Measurements from ENCODE around the gene RNF111.
"Not testable (repeated sequence)": the region's sequence is repeated elsewhere in the genome, so short reads cannot be mapped to it uniquely, and the experiment has no call there.

RNF111 gene

DNA sequence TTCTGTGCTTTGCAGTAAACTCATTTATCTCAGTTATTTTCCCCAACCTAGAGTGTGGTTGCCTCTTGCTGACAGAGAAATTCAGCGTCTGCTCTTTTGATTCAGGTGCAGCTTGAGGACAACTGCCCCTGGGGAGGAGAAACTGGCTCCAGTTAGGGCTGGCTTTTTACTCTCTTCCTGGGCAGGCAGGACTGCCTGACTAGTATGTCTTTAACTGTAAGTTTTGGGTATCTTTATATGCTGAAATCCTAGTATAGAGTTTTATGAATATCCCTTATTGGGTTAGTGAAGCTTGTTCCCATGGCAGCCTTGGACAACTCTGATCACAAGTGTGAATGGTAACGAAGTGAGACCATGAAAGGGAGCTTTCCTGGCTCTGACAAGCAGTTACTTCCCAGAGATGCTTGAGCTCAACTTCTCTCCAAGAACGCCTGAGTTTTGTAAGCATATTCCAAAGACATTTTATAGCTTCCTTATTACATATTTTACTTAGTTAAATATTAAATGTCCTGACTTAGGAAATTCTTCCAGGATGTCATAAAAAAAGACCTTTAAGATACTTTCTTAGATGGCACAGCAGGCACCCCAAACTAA is 144.6 kb downstream of the RNF111 start:
- Histone ChIP-seq H3K4me1 (ENCODE audit: control insufficient read depth, insufficient read depth, low read length, poor library complexity, severe bottlenecking) (no peaks in the 10 kb centered on the region), H3K27ac (ENCODE audit: low read depth, low read length, severe bottlenecking) (no peak overlapping the region), H3K36me3 (ENCODE audit: control insufficient read depth, insufficient read depth, low read length) (peaks cover 93% of the 10 kb centered on the region), H3K9me3 (ENCODE audit: control insufficient read depth, low read length) (peaks cover 5% of the 10 kb centered on the region), H3K4me3 (ENCODE audit: extremely low read depth, insufficient read depth, low read length, poor library complexity, severe bottlenecking) (no peak overlapping the region)
- 100% methylated on average over 1 of the region's 3 CpGs for WGBS, 2 experiments (ENCODE audit: insufficient coverage in 2 of 2)

DNA sequence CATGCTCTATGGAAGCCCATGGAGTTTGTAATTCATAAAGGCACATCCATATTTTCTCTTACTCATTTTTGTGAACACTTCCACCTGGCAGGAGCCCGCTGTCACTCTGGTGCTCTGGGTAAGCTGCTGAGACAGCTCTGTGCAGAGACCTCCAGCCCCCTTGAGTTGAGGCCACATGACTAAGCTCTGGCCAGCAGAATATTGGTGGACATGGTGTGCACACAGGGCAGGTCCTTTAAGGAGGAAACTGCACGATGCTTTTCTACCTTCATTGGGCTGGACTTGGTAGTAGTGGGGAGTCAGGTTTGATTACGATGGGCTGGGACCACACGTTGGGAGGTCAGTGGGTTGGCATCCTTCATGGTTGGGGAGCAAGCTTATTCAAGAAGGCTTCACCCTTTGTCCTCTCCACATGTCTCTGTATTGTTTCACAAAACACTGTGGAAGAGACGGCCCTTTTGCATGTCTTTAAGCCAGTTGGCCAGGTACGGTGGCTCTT is 146.5 kb downstream of the RNF111 start:
- no peaks in the 10 kb centered on the region for H3K4me1 ChIP-seq (ENCODE audit: control insufficient read depth, insufficient read depth, low read length, poor library complexity, severe bottlenecking)
- no peak overlapping the region for H3K4me3 ChIP-seq (ENCODE audit: extremely low read depth, insufficient read depth, low read length, poor library complexity, severe bottlenecking)
- no peak overlapping the region for H3K27ac ChIP-seq (ENCODE audit: low read depth, low read length, severe bottlenecking)
- peaks cover 94% of the 10 kb centered on the region for H3K36me3 ChIP-seq (ENCODE audit: control insufficient read depth, insufficient read depth, low read length)
- WGBS, 2 experiments (ENCODE audit: insufficient coverage in 2 of 2) = 94 to 98% methylated on average over 5 to 6 of the region's 6 CpGs
- H3K9me3 ChIP-seq (ENCODE audit: control insufficient read depth, low read length) = no peaks in the 10 kb centered on the region

DNA sequence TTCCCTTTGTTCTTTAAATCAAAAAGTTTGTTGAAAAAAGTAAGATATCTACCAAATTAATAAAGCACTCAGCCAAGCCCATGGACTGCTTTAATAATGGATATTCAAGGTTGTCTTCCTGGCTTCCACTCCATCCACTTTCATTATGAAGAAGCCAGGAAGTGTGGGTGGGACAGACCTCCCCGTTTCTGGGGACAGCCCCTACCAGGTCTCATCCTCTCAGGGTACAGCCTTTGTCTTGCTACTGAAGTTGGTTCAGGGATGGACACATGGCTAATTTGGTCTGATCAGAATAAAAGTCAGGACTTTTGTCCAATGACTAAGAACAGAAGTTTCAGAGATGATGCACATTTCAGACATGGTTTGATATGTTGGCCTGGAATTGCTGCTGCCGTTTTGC is 150.1 kb downstream of the RNF111 start:
- Histone ChIP-seq H3K27ac (ENCODE audit: low read depth, low read length, severe bottlenecking) (no peak overlapping the region), H3K4me1 (ENCODE audit: control insufficient read depth, insufficient read depth, low read length, poor library complexity, severe bottlenecking) (no peaks in the 10 kb centered on the region), H3K9me3 (ENCODE audit: control insufficient read depth, low read length) (no peaks in the 10 kb centered on the region), H3K36me3 (ENCODE audit: control insufficient read depth, insufficient read depth, low read length) (peaks cover 86% of the 10 kb centered on the region), H3K4me3 (ENCODE audit: extremely low read depth, insufficient read depth, low read length, poor library complexity, severe bottlenecking) (no peak overlapping the region)
- WGBS, 2 experiments (ENCODE audit: insufficient coverage in 2 of 2) = 27 to 50% methylated on average over 1 of the region's 2 CpGs

DNA sequence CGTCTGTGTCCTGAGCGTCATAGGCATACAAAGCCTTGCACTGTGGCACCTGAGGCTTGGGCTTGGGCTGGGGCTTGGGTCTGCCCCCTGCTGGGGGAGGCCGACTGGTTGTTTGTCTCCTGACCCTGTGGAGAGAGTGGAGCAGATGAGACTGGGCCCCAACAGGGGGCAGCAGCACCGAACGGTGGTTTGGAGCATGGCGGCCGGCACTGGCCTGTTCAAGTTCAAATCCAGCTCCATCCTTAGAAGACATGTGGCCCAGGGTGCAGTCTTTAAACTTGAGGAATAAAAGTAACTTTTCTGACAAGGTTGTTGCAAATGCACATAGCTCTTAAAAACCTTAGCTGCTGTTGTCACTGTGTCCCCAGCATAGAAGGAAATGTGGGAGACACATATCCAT is 150.8 kb downstream of the RNF111 start:
- H3K27ac ChIP-seq (ENCODE audit: low read depth, low read length, severe bottlenecking) = no peak overlapping the region
- H3K36me3 ChIP-seq (ENCODE audit: control insufficient read depth, insufficient read depth, low read length) = peaks cover 86% of the 10 kb centered on the region
- no peak overlapping the region for H3K4me3 ChIP-seq (ENCODE audit: extremely low read depth, insufficient read depth, low read length, poor library complexity, severe bottlenecking)
- H3K4me1 ChIP-seq (ENCODE audit: control insufficient read depth, insufficient read depth, low read length, poor library complexity, severe bottlenecking) = no peaks in the 10 kb centered on the region
- WGBS, 2 experiments (ENCODE audit: insufficient coverage in 2 of 2) = 71 to 85% methylated on average over 5 to 7 of the region's 7 CpGs
- H3K9me3 ChIP-seq (ENCODE audit: control insufficient read depth, low read length) = no peaks in the 10 kb centered on the region

DNA sequence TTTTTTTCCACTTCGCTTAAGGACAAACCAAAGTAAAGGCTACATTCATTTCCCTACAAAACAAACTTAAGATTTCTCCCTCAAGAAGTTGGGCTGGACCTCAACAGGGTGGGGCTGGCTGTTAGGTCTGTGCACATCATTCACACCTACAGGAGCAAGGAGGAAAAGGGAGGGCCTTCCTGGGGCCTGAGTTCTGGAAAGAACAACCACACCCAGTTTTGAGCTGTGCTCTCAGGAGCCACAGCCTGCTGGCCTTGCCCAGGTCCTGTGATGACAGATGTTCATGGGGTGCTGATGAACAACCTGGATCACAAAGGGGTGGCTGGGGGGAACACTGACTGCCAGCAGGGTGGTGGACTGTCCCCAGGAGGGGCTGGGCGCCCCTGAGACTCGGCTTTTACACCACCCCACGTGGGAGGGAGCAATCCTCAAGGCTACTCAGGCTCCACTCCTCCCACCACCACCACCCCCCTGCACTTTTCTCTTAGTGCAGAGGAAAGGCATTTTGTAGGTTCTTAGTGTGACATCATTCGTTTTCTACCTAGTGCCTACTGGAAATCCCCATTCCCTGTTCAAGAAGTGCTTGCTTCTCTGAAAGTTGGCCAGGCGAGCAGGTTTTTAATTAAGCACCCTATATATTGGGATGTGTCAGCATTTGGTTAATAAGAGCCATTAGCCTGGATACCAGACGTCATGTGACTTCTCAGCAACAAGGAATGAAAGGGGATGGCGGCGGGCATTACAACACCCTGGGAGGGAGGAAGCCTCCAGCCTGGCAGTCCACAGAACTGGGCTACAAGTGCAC is 153.2 kb downstream of the RNF111 start:
- H3K4me1 ChIP-seq (ENCODE audit: control insufficient read depth, insufficient read depth, low read length, poor library complexity, severe bottlenecking) = no peaks in the 10 kb centered on the region
- peaks cover 69% of the 10 kb centered on the region for H3K36me3 ChIP-seq (ENCODE audit: control insufficient read depth, insufficient read depth, low read length)
- no peak overlapping the region for H3K4me3 ChIP-seq (ENCODE audit: extremely low read depth, insufficient read depth, low read length, poor library complexity, severe bottlenecking)
- no peaks in the 10 kb centered on the region for H3K9me3 ChIP-seq (ENCODE audit: control insufficient read depth, low read length)
- 85 to 96% methylated on average over 5 to 6 of the region's 9 CpGs for WGBS, 2 experiments (ENCODE audit: insufficient coverage in 2 of 2)
- H3K27ac ChIP-seq (ENCODE audit: low read depth, low read length, severe bottlenecking) = no peak overlapping the region

DNA sequence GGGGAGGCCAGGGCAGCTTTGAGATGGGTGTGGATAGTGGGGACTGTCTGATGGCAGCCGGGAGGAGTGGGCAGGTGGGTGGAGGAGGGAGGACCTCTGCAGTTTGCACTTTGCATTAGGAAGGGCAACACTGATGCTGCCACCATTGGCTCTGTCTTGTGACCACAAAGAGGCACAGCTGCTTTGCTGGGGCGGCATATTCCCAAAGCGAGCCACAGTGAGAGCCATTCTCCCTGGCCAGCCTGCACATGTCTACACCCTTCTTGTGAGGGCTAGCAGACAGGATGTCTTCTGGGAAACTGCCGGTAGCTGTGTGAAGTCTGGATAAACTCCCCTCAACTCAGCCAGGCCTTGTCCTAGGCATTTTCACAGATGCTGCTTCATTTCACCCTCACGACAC is 155.8 kb downstream of the RNF111 start:
- no peaks in the 10 kb centered on the region for H3K9me3 ChIP-seq (ENCODE audit: control insufficient read depth, low read length)
- no peaks in the 10 kb centered on the region for H3K4me1 ChIP-seq (ENCODE audit: control insufficient read depth, insufficient read depth, low read length, poor library complexity, severe bottlenecking)
- H3K27ac ChIP-seq (ENCODE audit: low read depth, low read length, severe bottlenecking) = no peak overlapping the region
- H3K36me3 ChIP-seq (ENCODE audit: control insufficient read depth, insufficient read depth, low read length) = peaks cover 67% of the 10 kb centered on the region
- 95 to 100% methylated on average over 3 to 5 of the region's 5 CpGs for WGBS, 2 experiments (ENCODE audit: insufficient coverage in 2 of 2)
- no peak overlapping the region for H3K4me3 ChIP-seq (ENCODE audit: extremely low read depth, insufficient read depth, low read length, poor library complexity, severe bottlenecking)

DNA sequence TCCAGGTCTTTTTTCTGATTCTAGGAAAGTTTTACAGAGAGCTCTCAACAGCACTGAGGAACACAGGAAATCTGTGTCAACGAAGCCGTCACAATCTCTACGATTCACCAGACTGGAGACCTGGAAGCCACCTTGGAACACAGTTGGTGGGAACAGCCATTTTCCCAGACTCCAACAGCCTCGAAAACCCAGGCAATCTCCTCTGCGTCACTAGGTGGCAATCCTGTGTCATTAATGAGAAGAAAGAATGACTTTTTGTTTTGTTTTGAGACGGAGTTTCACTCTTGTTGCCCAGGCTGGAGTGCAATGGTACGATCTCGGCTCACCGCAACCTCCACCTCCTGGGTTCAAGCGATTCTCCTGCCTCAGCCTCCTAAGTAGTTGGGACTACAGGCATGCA is 157.1 kb downstream of the RNF111 start:
- H3K4me1 ChIP-seq (ENCODE audit: control insufficient read depth, insufficient read depth, low read length, poor library complexity, severe bottlenecking); H3K27ac ChIP-seq (ENCODE audit: low read depth, low read length, severe bottlenecking); H3K4me3 ChIP-seq (ENCODE audit: extremely low read depth, insufficient read depth, low read length, poor library complexity, severe bottlenecking); H3K9me3 ChIP-seq (ENCODE audit: control insufficient read depth, low read length): not testable (repeated sequence)
- 92 to 93% methylated on average over 3 to 5 of the region's 10 CpGs for WGBS, 2 experiments (ENCODE audit: insufficient coverage in 2 of 2)
- peaks cover 65% of the 10 kb centered on the region for H3K36me3 ChIP-seq (ENCODE audit: control insufficient read depth, insufficient read depth, low read length)
